Heart left ventricle (tissue), 16 donors: ENCODE results near the gene GOLGA8B. TPM values are rescaled to one million over a fixed set of nuclear protein-coding genes. Genes with fewer than 3 reads are reported as not detected.
"Not testable (repeated sequence)": the region's sequence is repeated elsewhere in the genome, so short reads cannot be mapped to it uniquely, and the experiment has no call there.

ENCODE experiments used
- ATAC-seq, 4 donors: fragments of 200-7000 bp; cut with Tn5 transposase; one replicate each; pipeline ENCODE4 v1.9.1; 2020 to 2022; ENCODE audit warnings: moderate library complexity in 4 of 4, mild to moderate bottlenecking in 3 of 4, moderate number of reproducible peaks in 1 of 4
- DNase-seq, 5 donors: peaks; one replicate each; pipeline ENCODE4 v3.0.0-alpha.2; 2020
- H3K27ac ChIP-seq, 12 donors: fragments of 200-600 bp; sonication (generic) in 4 of 12; one replicate each; pipeline versions ENCODE4 v1.5.0 to v1.8.0; 2016 to 2022; ENCODE audit warnings: mild to moderate bottlenecking in 2 of 12
- H3K27me3 ChIP-seq, 9 donors: fragments of 200-600 bp; sonication (generic) in 2 of 9; one replicate each; pipeline versions ENCODE4 v1.5.1 to v1.8.0; 2016 to 2022; ENCODE audit warnings: mild to moderate bottlenecking in 3 of 9
- H3K36me3 ChIP-seq, 9 donors: fragments of 200-600 bp; sonication (generic) in 2 of 9; one replicate each; pipeline versions ENCODE4 v1.5.0 to v1.8.0; 2018 to 2022; ENCODE audit warnings: mild to moderate bottlenecking in 2 of 9
- H3K4me1 ChIP-seq, 12 donors: fragments of 200-600 bp; sonication (generic) in 4 of 12; one replicate each; pipeline versions ENCODE4 v1.5.0 to v1.8.0; 2016 to 2022; ENCODE audit warnings: mild to moderate bottlenecking in 3 of 12
- H3K4me3 ChIP-seq, 12 donors: fragments of 200-600 bp; sonication (generic) in 4 of 12; one replicate each; pipeline versions ENCODE4 v1.5.0 to v1.8.0; 2017 to 2022; ENCODE audit warnings: mild to moderate bottlenecking in 9 of 12, moderate library complexity in 4 of 12
- H3K9me3 ChIP-seq, 12 donors: fragments of 200-600 bp; sonication (generic) in 4 of 12; one replicate each; pipeline versions ENCODE4 v1.5.0 to v1.8.0; 2016 to 2022; ENCODE audit warnings: mild to moderate bottlenecking in 1 of 12
- POLR2A ChIP-seq, 2 donors: fragments of 450-650 bp; IDR thresholded peaks; one replicate each; pipeline ENCODE4 v1.6.1; 2017; ENCODE audit warnings: antibody characterized with exemption in 2 of 2, mild to moderate bottlenecking in 2 of 2, moderate library complexity in 2 of 2
- WGBS, 4 donors: extraction: QIAGEN DNeasy Blood & Tissue Kit in 2 of 4; methylation state at CpG; one replicate each; pipeline versions ENCODE4 v1.1.5 to v1.1.7; 2013 to 2018; 5-methylcytosine and 5-hydroxymethylcytosine counted together
- intact Hi-C, 10 donors: fragments of 100-400 bp; cut with DNase I; formaldehyde crosslinking; loops; one replicate each; pipeline versions ENCODE4 v1.11.1 to v1.14.2; 2022
- polyA plus RNA-seq, 2 donors: library from polyadenylated mRNA; stranded (reverse); fragments of 200-250 nt; gene quantifications; one replicate each; pipeline ENCODE4 v1.2.3, GENCODE V29; 2013
- total RNA-seq, 9 donors: library from RNA; depleted of rRNA in 2 of 9; stranded (reverse); fragments of >200 nt in 2 of 9; fragmentation: NEBNext Ultra II Directional in 3 of 9; extraction: Animal tissue kit (Norgen Biotek cat#: 25700) in 3 of 9; gene quantifications; one replicate each; pipeline versions ENCODE4 v1.1.0 to v1.2.4, GENCODE V29; 2016 to 2023
- TF ChIP-seq, protein P1 (sequence below), 12 donors: fragments of 200-600 bp; sonication (generic) in 4 of 12; IDR thresholded peaks; one replicate each; pipeline versions ENCODE4 v1.5.0 to v1.8.0; 2018 to 2022; ENCODE audit warnings: antibody characterized with exemption in 12 of 12, mild to moderate bottlenecking in 5 of 12
- donor health status: ischemic (EF 13 %, LVEDD 7.1; RV severe dilation, severe dysfunction).
- donor health status: healthy with polysubstance abuse.
- donor health status: DM: no; HTN: yes; CAD: no.
- donor health status: DM: no; HTN: no; CAD: no.
- donor health status: ischemic (EF 25% LVEDD 6.9; RV normal size, moderate dysfunction).
- donor health status: ischemic (EF 25% LVEDD 5.7; RV mildly dilated, moderate dysfunction).
- donor health status: healthy.
- donor health status: DM: yes; HTN: yes; CAD: no.
- donor health status: ischemic (EF 35%, LVEDD 5.7; RV mildly dilated, moderate dysfunction).
- donor health status: nonischemic (EF 11% LVEDD 7.7; RV severe dilation, severe dysfunction).
- donor health status: DM: yes; HTN: yes; CAD: no.
- donor health status: PGD.
- donor health status: ischemic (EF 29% LVEDD 5.4; RV normal size, mild dysfunction).
- donor health status: nonischemic (EF 23%, LVEDD 6.1; RV moderate dilation, normal function).

Gene GOLGA8B
- total and polyA plus RNA-seq, 11 donors: 3.6 to 39.0 (median 18.4) TPM

DNA sequence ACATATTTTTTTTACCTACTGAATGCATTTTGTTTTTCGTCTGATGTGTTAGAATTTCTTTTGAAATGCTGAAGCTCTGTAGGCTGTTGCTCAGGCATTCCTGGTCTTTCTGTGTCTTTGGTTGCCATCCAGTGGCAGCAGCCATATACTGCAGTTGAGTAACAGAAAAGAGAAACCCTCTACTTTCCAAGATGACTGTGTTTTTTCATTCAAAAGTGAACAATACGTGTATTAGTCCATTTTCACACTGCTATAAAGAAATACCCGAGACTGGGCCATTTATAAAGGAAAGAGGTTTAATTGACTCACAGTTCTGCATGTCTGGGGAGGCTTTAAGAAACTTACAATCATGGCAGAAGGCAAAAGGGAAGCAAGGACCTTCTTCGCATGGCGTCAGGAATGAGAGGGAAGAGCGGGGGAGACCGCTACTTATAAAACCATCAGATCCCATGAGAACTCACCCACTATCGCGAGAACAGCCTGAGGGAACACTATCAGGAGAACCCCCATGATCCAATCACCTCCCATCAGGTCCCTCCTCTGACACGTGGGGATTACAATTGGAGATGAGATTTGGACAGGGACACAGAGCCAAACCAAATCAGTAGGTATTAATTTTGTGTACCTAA is 4.7 kb upstream of the GOLGA8B start:
- Histone ChIP-seq H3K4me1 (peaks cover 0 to 11% (median 5%) of the 10 kb centered on the region in 12 donors), H3K4me3 (peak overlapping the region in 9 of 12 donors; percentile 0 to 44 (median 29)), H3K9me3 (no peaks in the 10 kb centered on the region), H3K36me3 (no peaks in the 10 kb centered on the region), H3K27ac (peak overlapping the region in 2 of 12 donors; percentile 17 to 42), H3K27me3 (peaks cover 0 to 12% (median 0%) of the 10 kb centered on the region in 9 donors)
- DNase-seq (peak in 3 of 5 donors; percentile 43 to 62 (median 45)), ATAC-seq (peak in 3 of 4 donors; percentile 61 to 76 (median 75))
- TF ChIP-seq POLR2A (IDR thresholded peaks at IDR 0.05): no peak
- TF ChIP-seq, protein P1, sequence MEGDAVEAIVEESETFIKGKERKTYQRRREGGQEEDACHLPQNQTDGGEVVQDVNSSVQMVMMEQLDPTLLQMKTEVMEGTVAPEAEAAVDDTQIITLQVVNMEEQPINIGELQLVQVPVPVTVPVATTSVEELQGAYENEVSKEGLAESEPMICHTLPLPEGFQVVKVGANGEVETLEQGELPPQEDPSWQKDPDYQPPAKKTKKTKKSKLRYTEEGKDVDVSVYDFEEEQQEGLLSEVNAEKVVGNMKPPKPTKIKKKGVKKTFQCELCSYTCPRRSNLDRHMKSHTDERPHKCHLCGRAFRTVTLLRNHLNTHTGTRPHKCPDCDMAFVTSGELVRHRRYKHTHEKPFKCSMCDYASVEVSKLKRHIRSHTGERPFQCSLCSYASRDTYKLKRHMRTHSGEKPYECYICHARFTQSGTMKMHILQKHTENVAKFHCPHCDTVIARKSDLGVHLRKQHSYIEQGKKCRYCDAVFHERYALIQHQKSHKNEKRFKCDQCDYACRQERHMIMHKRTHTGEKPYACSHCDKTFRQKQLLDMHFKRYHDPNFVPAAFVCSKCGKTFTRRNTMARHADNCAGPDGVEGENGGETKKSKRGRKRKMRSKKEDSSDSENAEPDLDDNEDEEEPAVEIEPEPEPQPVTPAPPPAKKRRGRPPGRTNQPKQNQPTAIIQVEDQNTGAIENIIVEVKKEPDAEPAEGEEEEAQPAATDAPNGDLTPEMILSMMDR (IDR thresholded peaks at IDR 0.05): peak; percentile 56 to 89 (median 76)
- intact Hi-C loops: loop anchor here in 5 of 10 donors (5.0 to 10.0 kb wide), 8 partner anchors 63 to 526 kb away; partner anchors contain the start of gene LPCAT4 (in 1 of the 5)
- WGBS, 4 donors: 9 to 11% (median 11%) methylated on average over 10 of the region's 10 CpGs

DNA sequence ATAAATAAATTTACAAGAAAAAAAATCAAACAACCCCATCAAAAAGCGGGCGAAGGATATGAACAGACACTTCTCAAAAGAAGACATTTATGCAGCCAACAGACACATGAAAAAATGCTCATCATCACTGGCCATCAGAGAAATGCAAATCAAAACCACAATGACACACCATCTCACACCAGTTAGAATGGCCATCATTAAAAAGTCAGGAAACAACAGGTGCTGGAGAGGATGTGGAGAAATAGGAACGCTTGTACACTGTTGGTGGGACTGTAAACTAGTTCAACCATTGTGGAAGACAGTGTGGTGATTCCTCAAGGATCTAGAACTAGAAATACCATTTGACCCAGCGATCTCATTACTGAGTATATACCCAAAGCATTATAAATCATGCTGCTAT is 2.5 kb upstream of the GOLGA8B start:
- H3K27ac ChIP-seq, H3K9me3 ChIP-seq, H3K36me3 ChIP-seq, H3K4me3 ChIP-seq, ATAC-seq, DNase-seq: not testable (repeated sequence)
- Histone ChIP-seq H3K4me1 (peaks cover 0 to 32% (median 12%) of the 10 kb centered on the region in 12 donors), H3K27me3 (peaks cover 0 to 21% (median 0%) of the 10 kb centered on the region in 9 donors)
- intact Hi-C loops: loop anchor here in 5 of 10 donors (5.0 to 10.0 kb wide), 8 partner anchors 61 to 524 kb away; partner anchors contain the start of gene LPCAT4 (in 1 of the 5)
- WGBS, 4 donors: 86 to 93% (median 89%) methylated on average over 4 of the region's 4 CpGs

DNA sequence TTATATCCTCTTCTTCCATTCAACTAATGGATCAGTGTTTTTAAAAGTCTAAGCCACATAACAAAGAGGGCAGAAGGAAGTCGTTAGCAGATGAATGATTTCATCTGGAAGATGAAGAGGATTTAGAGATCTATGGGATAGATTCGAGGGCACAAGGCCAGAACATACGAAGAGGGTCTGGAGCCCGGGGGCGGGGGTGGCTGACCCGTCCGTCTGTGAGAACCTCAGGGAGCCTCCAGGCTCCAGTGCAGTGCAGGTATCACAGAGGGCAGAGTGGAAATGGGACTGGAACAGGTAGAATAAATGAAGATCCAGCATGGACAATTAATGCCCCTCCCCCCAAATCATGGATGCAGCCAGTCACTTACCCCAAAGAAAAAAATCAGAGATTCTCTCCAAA is 1.5 kb upstream of the GOLGA8B start:
- intact Hi-C loops: loop anchor here in 5 of 10 donors (5.0 to 10.0 kb wide), 8 partner anchors 60 to 523 kb away; partner anchors contain the start of gene LPCAT4 (in 1 of the 5)
- Histone ChIP-seq H3K4me3 (no peak overlapping the region), H3K36me3 (no peaks in the 10 kb centered on the region), H3K27me3 (peaks cover 0 to 22% (median 0%) of the 10 kb centered on the region in 9 donors), H3K4me1 (peaks cover 0 to 37% (median 12%) of the 10 kb centered on the region in 12 donors), H3K27ac (no peak overlapping the region), H3K9me3 (no peaks in the 10 kb centered on the region)
- TF ChIP-seq POLR2A (IDR thresholded peaks at IDR 0.05): no peak
- TF ChIP-seq, protein P1 (IDR thresholded peaks at IDR 0.05): no peak
- ATAC-seq (no peak), DNase-seq (no peak)
- WGBS, 4 donors: 70 to 88% (median 75%) methylated on average over 7 of the region's 7 CpGs

DNA sequence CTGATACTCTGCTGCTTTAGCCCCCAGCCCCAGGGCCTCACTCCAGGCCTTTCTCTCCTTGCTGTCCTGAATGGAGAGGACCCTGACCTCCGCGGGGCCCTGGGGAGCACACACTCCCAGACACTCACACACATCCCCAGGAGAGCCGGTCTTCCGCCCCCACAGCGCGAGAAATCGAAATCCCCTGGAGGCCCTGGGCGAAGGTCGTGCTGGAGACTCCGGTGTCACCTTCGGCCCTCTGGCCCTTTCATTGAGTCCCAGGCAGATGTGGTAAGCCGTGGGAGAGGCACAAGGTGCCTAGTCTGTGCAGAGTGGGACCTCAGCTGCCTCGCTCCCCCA is 848 bp upstream of the GOLGA8B start:
- H3K4me1 ChIP-seq: peaks cover 0 to 38% (median 12%) of the 10 kb centered on the region in 12 donors

More for the DNA sequence above, 848 bp upstream of the GOLGA8B start:
- ATAC-seq (no peak), DNase-seq (no peak)
- Histone ChIP-seq H3K36me3 (no peaks in the 10 kb centered on the region), H3K27me3 (peaks cover 0 to 22% (median 0%) of the 10 kb centered on the region in 9 donors), H3K4me3 (peak overlapping the region; percentile 66 to 86 (median 76)), H3K9me3 (no peaks in the 10 kb centered on the region), H3K27ac (no peak overlapping the region)
- intact Hi-C loops: loop anchor here in 5 of 10 donors (10.0 kb wide), 6 partner anchors 59 to 519 kb away; partner anchors contain the start of gene LPCAT4 (in 1 of the 5)
- WGBS, 4 donors: 49 to 70% (median 58%) methylated on average over 12 to 13 of the region's 13 CpGs
- TF ChIP-seq, protein P1 (IDR thresholded peaks at IDR 0.05): no peak
- no peak for TF ChIP-seq POLR2A (IDR thresholded peaks at IDR 0.05)
